Stimulated activated CD4-positive, alpha-beta T cell treated with anti-CD3 and anti-CD28 coated beads, Interleukin-2, amount 100 ng/mL, for 4 hours (primary cell): Measurements from ENCODE around the gene BOC.
"Not testable (repeated sequence)": the region's sequence is repeated elsewhere in the genome, so short reads cannot be mapped to it uniquely, and the experiment has no call there.

Experiments used
- DNase-seq: peaks from one replicate; pipeline ENCODE4 v3.0.0-alpha.2; 2020; ENCODE audit warnings: low read depth

Gene BOC, protein sequence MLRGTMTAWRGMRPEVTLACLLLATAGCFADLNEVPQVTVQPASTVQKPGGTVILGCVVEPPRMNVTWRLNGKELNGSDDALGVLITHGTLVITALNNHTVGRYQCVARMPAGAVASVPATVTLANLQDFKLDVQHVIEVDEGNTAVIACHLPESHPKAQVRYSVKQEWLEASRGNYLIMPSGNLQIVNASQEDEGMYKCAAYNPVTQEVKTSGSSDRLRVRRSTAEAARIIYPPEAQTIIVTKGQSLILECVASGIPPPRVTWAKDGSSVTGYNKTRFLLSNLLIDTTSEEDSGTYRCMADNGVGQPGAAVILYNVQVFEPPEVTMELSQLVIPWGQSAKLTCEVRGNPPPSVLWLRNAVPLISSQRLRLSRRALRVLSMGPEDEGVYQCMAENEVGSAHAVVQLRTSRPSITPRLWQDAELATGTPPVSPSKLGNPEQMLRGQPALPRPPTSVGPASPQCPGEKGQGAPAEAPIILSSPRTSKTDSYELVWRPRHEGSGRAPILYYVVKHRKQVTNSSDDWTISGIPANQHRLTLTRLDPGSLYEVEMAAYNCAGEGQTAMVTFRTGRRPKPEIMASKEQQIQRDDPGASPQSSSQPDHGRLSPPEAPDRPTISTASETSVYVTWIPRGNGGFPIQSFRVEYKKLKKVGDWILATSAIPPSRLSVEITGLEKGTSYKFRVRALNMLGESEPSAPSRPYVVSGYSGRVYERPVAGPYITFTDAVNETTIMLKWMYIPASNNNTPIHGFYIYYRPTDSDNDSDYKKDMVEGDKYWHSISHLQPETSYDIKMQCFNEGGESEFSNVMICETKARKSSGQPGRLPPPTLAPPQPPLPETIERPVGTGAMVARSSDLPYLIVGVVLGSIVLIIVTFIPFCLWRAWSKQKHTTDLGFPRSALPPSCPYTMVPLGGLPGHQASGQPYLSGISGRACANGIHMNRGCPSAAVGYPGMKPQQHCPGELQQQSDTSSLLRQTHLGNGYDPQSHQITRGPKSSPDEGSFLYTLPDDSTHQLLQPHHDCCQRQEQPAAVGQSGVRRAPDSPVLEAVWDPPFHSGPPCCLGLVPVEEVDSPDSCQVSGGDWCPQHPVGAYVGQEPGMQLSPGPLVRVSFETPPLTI

DNA sequence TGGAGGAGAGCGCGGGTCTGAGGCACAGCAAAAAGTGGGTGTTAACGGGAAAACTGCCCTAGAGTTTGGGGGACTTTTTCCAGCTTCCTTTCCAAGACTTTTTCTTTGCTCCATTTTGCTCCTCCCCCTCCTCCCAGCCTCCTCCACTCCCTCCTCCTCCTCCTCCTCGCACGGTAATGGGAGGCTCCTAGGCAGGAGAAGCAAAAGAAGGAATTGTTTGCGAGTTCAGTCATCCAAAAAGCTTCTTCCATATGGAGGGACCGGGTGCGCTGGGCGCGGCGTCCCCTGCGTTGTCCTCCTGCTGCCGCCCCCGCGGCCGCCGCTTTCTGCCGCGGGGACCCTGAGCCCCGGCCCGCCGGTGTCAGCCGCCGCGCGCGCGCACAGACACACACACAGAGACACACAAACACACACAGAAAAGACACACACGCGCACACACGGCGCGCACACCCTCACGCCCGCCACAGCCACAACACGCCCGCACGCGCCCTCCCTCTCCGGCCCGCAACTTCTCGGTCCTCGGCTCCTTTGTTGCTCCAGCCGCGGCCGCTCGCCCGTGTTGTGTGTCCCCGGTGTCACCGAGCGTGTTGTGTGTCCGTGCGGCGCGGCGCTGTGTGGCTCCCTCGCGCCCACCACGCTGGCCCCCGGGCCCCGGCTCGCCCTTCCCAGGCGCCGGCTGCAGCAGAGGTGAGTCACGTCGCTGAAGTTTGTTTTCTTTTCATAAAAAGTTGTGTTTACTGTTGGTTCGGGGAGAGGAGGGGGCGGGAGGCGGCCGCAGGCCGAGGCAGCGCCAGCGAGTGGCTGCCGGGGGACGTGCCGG, at the start of gene BOC:
BOC (plus strand) TSS at position 228 of the 820 bp plus-strand sequence. CDS start 38,246 bp downstream, outside the sequence.
- no peak for DNase-seq

DNA sequence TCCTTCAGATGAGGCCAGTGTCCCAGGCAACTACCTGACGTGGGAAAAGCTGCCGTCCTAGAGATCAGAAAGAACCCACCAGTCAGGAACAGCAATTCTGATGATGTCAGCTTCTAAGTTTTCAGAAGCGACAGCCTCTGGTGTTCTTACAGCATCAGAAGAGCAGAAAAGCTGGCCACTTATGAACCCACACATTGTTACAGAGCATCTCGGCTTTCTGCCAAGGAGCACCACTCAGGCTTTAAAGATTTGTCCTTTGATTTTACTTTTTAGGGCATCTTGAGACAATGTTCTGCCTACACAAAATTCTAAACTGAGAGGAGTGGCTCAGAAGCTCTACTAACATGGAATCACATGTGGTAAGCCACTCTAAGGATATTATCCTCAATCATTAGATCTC, 49.7 kb upstream of the BOC start:
- DNase-seq: no peak

DNA sequence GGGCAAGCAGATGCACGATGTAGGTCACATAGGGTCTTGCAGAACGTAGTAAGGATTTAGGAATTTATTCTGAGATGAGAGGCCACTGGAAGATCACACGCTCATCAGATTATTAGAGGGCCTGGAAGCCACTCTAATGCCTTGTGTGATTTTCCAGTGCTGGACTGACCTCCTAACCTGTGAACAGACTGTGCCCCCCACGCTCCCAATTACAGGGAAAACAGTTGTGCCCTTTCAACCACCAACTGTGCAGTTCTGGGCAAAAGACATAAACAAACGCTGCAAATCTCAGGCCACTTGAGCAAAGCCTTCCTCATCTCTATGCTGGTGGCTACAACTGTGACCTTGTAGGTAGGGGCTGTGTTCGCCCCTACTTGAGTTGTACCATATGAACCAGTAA, 48.2 kb upstream of the BOC start:
- no peak for DNase-seq

DNA sequence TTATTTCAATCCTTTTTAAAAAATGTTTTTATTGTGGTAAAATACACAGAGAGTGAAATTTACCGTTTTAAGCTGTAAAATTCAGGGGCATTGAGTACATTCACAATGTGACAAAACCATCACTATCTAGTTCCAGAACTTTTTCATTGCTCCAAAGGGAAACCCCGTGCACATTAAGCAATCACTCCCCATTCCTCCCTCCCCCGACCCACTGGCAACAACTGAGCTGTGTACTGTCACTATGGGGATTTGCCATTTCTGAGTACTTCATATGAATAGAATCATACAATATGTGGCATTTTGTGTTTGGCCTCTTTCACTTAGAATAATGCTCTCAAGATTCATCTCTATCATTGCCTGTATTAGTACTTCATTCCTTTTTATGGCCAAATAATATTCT, 45.5 kb upstream of the BOC start:
- no peak for DNase-seq

DNA sequence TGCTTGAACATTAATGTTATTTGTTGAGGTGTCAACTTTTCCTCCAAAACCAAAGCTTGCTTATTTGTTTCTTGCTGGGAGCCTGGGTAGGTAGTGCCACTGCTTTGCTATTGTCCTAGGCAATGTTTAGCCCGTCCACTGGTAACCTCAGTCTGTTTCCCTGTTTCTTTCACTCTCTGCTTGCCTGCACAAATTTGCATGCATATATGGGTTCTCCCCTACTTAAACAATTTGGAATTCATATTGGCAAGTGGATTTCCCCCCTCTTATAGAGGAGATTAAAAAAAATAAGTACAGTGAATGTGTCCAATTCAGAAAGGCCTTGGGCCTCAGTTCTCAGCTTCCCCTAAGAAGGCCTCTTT, 45.0 kb upstream of the BOC start:
- DNase-seq: no peak

DNA sequence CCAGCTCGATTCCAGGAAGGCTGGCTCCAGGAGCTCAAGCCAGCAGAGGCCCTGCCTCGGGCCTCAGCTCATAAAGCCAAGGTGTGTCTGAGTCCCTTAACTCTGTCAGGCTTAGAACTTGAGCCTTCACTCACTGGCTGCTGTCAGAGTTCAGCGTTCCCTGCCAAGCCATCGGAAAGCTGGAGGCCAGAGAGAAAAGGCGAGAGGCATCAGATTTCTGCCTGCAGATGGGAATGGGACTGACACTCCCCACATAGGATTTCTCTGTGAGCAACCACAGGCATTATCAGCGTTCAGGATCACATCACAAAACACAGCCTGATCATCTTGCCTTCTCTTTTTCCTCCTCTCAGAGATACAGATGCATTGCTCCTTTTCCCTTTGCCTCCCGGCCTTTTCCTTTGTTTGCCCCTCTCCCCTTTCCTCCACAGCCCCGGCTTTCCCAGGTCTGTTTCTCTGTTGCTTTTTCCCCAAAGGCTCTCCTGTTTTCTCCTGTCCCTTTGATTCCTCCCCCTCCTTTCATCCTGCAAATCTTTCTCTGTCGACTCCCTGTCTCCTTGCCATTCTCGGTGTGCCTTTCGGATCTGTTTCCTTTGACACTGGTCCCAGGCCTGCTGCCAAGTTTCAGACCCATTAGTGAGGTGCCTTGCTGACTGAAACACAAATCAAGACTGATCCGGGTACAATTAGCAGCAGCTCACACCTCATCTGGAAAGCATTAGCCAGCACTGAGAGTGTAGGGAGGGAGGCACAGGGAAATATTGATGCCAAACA, 44.5 kb upstream of the BOC start:
- no peak for DNase-seq

DNA sequence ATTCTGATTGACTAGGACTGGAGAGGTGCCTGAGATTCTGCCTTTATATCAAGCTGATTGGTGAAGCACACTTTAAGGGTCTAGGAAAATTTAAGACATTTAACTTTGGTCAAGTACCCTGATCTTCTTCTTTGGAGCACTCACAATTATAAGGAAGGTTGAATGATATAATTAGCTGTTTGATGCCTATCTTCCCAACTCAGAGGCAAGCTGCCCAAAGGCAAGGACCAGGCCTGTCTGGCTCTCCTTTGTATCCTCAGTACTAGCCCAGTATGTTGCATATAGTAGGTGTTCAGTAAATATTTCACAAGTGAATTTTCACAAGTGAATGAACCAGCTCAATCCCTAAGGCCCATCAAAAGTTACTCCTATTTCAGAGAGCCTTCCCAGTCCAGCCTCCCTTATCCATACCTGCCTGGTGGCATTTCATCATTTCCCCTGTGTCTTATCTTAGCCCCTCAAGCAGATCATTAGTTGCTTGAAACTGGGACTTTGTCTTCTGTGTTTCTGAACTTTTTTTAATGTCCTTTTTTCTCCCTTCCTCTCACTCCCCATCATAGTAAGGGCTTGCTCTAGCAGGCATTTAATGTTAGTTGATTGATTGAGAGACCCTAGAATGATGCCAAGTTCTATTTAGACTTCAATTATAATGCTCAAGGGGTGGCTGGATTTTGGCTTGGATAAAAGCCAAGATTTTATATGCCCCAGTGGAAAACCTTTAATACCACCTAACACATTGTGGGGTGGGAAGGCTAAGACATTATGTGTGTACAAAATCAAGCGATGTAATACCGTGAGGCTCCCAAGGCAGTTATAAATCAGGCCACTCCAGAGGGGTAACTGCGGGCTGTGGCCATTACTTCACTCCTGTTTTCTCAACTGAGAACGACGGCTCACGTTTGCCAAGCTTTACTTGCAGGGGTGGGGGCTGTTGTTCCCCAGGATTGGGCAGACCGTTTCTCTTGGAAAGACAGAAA, 43.2 kb upstream of the BOC start:
- no peak for DNase-seq

DNA sequence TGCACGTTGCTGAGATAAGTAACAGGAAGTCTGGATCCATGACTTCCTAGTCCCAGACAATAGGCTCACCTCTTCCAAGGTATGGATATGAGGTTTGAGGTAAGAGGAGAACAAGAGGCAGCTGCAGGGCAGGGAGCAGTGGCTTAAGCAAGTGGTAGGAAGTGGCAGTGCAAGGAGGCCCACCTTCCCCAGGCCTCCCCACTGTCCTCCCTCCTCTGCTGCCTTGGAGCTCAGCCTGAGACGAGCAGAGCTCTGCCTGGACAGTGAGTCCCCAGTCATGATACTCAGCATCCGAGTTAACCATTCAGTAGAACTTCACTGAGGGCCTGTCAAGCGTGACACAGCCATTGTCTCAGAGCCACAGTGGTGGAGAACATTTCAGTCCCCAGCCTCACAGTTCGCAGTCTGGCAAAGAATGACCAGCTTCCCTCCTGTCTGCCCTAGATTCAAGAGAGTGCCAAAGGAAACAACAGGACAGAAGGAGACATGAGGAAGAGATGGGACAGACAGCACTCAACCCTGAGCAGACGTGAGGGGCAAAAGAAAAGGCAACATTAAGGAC, 41.4 kb upstream of the BOC start:
- no peak for DNase-seq

DNA sequence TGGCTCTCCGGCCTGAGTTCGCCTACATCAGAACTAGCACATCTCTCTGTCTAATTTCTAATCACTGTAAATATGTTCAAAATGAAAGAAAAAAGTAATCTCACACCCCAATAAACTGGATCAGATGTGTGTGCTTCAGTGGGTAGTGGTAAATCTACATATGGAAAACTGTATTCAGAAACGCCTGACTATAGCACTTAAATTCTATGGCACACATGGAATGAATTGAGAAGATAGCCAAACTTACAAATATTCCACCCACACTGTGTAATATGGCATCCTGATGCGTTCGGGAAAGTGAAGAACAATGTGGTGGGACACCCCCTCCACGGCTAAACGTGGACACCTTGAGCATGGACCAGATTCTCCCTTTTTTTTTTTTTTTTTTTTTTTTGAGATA, 40.6 kb upstream of the BOC start:
- DNase-seq: no peak

DNA sequence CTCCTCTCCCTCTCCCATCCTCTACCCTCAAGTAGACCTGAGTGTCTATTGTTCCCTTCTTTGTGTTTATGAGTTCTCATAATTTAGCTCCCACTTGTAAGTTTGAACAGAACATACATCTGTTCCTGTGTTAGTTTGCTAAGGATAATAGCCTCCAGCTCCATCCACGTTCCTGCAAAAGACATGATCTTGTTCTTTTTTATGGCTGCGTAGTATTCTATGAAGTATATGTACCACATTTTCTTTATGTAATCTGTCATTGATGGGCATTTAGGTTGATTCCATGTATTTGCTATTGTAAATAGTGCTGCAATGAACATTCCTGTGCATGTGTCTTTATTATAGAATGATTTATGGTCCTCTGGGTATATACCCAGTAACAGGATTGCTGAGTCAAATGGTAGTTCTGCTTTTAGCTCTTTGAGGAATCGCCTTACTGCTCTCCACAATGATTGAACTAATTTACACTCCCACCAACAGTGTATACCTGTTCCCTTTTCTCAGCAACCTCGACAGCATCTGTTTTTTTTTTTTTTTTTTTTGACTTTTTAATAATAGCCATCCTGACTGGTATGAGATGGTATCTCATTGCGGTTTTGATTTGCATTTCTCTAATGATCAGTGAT, 39.6 kb upstream of the BOC start:
- DNase-seq: not testable (repeated sequence)

DNA sequence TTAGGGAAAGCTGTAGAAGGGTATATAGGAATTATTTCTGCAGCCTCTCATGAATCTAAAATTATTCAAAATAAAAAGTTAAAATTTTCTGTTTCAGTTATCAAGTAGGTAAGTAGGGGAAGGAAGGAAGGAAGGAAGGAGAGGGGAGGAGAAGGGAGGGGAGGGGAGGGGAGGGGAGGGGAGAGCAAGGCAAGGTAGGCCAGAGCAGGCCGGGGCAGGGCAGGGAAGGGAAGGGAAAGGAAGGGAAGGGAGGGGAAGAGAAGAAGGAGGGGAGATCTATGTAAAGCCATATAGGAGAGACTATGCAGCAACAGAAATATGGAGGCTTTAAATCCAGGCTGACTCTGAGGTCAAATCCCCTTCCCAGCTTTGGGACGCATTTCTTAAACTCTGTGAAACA, 38.3 kb upstream of the BOC start:
- no peak for DNase-seq

DNA sequence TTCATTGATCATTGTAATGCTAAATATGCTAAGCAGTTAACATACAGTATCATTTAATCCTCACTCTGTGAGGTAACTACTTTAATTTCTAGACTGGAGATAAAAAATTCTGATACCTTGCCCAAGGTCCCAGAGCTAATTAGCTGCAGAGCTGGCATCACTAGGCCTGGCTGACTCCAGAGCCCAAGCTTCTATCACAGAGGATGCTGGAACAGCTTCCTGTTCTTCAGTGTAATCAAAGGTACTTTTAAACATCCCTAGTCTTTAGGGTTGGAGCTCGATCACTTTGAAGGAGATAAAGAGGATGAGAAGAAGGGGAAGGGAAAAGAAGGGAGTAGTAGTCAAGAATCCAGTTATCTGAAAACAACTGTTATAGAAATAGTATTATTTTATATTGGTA, 37.1 kb upstream of the BOC start:
- DNase-seq: no peak

DNA sequence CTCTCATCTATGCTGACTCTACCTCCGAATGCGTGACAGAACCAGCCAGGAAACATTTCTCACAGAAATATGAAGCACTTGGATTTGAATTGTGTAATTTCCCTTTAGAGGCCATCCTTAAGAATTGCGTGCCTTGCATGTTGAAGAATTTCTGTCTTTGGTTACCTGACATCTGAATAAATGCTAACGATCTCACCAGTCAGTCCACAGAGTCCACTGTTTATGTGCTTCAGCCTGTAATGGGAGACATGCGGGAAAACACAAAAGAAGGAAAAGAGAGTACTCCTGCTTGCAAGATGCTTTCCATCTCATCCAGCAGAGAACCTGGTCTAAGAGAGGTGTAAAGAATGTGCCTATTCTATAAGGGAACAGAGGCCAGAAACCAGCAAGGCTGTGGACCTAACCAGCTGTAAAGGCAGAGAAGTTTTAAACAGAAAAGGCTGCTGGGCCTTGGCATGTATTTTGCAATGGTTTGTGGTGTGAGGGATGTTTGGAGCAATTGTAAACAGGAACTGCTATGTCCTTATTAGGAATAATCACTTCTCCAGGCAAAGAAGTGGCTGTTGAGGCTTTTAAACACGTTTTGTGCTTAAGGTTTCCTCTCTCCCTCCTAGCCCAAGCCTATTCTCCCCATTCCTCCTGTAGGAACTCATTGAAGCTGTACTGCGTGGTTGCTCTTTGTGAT, 36.4 kb upstream of the BOC start:
- DNase-seq: no peak

DNA sequence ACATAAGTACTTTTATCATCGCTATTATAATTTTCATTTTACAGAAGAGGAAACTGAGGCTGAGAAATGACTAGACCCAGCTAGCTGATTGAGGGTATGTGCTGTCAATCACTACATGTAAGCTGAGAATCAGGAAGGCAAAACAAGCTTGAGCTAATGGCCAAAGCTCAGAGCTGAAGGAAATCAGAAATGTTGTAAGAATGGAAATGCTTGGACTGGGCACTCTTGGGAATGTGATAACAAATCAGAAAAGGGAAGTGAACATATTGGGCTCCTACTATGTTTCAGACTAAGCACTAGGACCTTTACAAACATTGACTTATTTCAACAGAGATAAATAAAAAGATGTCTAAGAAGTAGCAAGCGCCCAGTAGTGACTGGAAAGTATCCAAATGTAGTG, 33.8 kb upstream of the BOC start:
- DNase-seq: no peak

DNA sequence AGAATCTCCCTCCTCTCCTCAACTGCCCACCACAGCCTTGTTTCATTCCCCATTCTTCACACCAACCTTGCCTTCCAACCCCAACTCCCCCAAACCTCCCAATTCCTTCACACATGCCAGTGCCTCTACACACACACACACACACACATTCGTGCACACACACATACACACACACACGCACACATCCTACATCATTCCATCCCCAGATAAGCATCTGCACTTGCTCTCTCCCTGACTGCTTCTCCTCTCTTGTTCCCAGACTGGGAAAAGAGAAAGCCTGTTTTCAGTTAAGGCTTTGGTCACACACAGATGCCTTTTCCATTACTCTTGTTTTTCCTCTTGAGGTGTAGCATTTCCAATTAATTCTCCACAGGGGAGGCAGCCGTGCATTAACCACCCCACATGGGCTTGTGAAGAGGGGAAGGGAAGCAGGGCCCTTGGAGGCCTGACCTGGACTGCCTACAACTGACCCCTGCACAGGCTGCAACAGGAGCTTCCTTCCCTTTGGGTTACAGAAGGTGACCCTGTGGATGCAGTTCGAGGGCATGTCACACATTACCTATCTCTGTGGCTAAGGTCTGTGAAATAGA, 32.0 kb upstream of the BOC start:
- no peak for DNase-seq

DNA sequence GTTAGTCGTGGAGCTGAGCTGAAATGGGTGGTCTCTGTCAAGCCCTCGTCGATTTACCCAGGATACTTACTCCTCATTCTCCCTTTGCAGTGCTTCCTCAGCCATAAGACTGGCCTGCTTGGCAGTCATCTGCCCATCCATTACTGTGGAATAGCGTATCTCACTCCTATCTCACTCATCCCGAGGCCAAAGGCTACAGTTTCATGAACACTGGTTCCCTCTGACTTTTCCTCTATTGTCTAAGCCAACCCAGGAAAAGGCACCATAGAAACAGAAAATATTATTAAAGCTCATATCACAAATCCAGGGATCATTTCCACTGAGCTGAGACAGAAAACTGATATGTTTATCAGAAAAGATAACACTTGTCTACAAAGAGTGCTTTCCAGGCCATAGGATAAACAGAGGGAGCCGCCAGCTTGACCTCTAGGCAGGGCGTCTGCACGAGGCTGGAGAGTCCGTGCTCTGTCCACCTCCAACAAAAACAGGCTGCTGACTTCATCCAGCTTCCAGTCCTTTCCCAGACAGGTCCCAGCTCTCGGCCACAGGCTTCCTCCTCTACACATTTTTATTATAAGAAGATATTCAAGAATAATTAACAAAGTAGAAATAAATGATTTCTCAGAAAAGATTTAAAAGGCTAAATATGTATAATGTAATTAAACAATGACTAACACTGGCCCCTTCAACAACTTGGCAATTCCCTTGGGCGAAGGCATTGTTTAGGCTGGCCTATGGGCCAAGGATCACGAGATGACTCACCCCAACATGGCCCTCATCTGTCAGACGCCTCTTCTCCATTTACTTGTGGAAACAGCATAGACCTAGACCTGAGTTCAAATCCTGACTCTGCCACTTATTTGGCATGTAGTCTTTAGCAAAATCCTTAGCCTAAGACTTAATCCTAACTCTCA, 27.4 kb upstream of the BOC start:
- no peak for DNase-seq

DNA sequence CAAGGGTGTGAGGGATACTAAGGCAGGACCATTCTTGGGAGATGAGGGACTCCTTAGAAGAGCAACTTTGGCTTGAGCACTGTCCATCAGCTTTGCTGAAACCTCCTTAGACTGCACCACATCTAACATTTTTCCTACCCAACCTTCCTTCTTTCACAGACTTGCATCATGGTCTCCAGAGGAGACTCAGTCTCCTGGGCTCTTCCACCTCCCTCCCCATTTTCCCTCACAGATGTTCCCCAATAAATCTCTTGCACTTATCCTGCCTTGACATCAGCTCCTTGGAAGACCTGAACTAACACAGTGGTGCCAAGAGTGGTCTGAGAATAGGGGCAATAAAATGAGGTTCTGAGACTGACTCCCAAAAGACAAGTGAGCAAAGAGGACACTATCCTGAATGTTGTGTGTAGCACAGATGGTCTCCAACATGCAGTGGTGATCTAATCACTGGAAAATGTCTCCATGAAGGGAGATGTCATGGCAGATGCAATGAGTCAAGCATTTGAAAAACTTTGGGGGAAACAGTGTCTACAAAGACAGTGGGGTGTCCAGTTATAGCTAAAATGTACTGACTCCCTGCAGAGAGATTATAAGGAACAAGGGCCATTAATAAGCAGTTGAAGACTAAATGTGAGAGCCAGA, 26.0 kb upstream of the BOC start:
- DNase-seq: no peak
